ENCODE data around the gene MARCHF11. TPM values are rescaled to one million over a fixed set of nuclear protein-coding genes. Genes with fewer than 3 reads are reported as not detected.
A peak's percentile ranks its signal among the peaks of the same experiment; 100 is the strongest.

The MARCHF11 gene
- total and polyA plus RNA-seq, 4 donors = not detected

DNA sequence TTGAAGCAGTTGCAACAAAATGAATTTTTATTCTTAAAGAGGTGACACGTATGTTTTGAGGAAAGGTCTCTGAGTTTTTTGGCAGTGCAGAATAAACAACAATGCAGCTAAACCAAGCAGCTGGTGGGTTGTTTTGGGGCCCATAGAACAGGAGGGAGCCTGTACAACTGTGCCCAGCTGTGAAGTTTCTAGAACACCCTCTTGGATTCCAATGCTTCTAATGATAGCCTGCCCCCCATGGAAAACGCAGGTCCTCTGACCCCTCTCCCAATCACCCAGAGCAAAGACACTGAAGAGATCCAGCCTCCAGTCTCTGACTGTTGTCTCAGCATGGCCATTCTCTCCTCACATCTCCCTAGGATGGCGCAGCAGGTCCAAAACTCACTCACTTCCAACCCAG, 150.9 kb downstream of the MARCHF11 start:
- no peak overlapping the region for H3K27ac ChIP-seq (ENCODE audit: low read depth in 1 of 2, low read length in 1 of 2)
- no peak for ATAC-seq (ENCODE audit: insufficient read depth, low FRiP score)
- no peaks in the 10 kb centered on the region for H3K9me3 ChIP-seq (ENCODE audit: control insufficient read depth in 4 of 4, insufficient read depth in 3 of 4, low read length in 3 of 4)
- no peak overlapping the region for H3K9ac ChIP-seq (ENCODE audit: insufficient read depth in 1 of 2, low read length in 2 of 2)
- H3K4me1 ChIP-seq (ENCODE audit: control insufficient read depth in 5 of 5, insufficient read depth in 5 of 5, low read length in 5 of 5) = peaks cover 0 to 5% (median 0%) of the 10 kb centered on the region in 5 donors
- no peak overlapping the region for H3K4me3 ChIP-seq
- TF ChIP-seq, protein P1, sequence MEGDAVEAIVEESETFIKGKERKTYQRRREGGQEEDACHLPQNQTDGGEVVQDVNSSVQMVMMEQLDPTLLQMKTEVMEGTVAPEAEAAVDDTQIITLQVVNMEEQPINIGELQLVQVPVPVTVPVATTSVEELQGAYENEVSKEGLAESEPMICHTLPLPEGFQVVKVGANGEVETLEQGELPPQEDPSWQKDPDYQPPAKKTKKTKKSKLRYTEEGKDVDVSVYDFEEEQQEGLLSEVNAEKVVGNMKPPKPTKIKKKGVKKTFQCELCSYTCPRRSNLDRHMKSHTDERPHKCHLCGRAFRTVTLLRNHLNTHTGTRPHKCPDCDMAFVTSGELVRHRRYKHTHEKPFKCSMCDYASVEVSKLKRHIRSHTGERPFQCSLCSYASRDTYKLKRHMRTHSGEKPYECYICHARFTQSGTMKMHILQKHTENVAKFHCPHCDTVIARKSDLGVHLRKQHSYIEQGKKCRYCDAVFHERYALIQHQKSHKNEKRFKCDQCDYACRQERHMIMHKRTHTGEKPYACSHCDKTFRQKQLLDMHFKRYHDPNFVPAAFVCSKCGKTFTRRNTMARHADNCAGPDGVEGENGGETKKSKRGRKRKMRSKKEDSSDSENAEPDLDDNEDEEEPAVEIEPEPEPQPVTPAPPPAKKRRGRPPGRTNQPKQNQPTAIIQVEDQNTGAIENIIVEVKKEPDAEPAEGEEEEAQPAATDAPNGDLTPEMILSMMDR (IDR thresholded peaks at IDR 0.05; ENCODE audit: control extremely low read depth, extremely low read depth) = no peak
- DNase-seq = peak; percentile 87 to 97 (median 96)
- no peaks in the 10 kb centered on the region for H3K36me3 ChIP-seq (ENCODE audit: control insufficient read depth in 4 of 4, insufficient read depth in 4 of 4, low read length in 4 of 4)
- no peaks in the 10 kb centered on the region for H3K27me3 ChIP-seq (ENCODE audit: control insufficient read depth in 3 of 3, insufficient read depth in 3 of 3, low read length in 2 of 3)
- WGBS, 2 donors = 72 to 82% methylated on average over 3 of the region's 3 CpGs

DNA sequence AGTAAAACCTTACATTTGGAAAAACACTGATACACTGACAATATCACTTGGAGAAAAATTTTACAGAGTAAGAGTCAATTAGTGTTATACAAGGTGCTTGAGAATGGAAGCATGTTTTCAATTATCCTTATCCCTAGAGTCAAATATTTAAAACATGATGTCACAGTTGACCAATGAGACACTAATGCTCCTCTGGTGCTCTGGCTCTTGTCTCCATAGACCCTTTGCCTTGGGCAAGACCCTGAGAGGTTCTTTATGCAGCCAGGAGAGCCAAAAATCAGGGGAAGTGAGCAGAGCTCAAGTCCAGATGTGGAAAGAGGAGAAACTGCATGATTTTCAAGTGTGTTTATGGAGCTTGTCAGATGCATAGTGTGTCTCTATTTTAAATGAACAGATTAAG, 153.9 kb downstream of the MARCHF11 start:
- H3K27ac ChIP-seq (ENCODE audit: low read depth in 1 of 2, low read length in 1 of 2) = no peak overlapping the region

DNA sequence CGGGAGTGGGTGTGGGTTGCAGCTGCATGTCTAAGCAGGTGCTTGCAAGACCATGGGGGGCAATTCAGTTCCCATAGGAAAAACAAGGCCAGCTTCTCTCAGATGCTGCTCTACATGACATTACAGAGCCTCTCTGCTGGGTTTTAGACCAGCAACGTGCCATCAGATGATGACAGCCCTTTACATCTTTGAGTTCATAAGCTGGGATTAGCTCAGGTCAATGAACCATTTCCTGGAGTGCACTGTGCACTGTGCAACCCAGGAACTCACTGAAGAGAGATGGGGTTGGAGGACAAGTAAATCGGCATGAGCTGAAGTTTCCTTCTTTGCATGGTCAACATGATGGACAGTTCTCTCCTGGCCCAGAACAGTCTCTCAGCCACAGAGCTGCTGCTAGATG, 160.6 kb downstream of the MARCHF11 start:
- ATAC-seq (ENCODE audit: insufficient read depth, low FRiP score) (no peak), DNase-seq (no peak)
- TF ChIP-seq, protein P1 (IDR thresholded peaks at IDR 0.05; ENCODE audit: control extremely low read depth, extremely low read depth) = no peak
- Histone ChIP-seq H3K36me3 (ENCODE audit: control insufficient read depth in 4 of 4, insufficient read depth in 4 of 4, low read length in 4 of 4) (no peaks in the 10 kb centered on the region), H3K4me3 (no peak overlapping the region), H3K9me3 (ENCODE audit: control insufficient read depth in 4 of 4, insufficient read depth in 3 of 4, low read length in 3 of 4) (peaks cover 0 to 7% (median 1%) of the 10 kb centered on the region in 4 donors), H3K4me1 (ENCODE audit: control insufficient read depth in 5 of 5, insufficient read depth in 5 of 5, low read length in 5 of 5) (no peaks in the 10 kb centered on the region), H3K9ac (ENCODE audit: insufficient read depth in 1 of 2, low read length in 2 of 2) (no peak overlapping the region), H3K27me3 (ENCODE audit: control insufficient read depth in 3 of 3, insufficient read depth in 3 of 3, low read length in 2 of 3) (no peaks in the 10 kb centered on the region), H3K27ac (ENCODE audit: low read depth in 1 of 2, low read length in 1 of 2) (no peak overlapping the region)
- WGBS, 2 donors = 75 to 86% methylated on average over 3 of the region's 3 CpGs

More for the DNA sequence above, 153.9 kb downstream of the MARCHF11 start:
- Histone ChIP-seq H3K9ac (ENCODE audit: insufficient read depth in 1 of 2, low read length in 2 of 2) (no peak overlapping the region), H3K36me3 (ENCODE audit: control insufficient read depth in 4 of 4, insufficient read depth in 4 of 4, low read length in 4 of 4) (no peaks in the 10 kb centered on the region), H3K4me1 (ENCODE audit: control insufficient read depth in 5 of 5, insufficient read depth in 5 of 5, low read length in 5 of 5) (peaks cover 0 to 5% (median 0%) of the 10 kb centered on the region in 5 donors), H3K27me3 (ENCODE audit: control insufficient read depth in 3 of 3, insufficient read depth in 3 of 3, low read length in 2 of 3) (no peaks in the 10 kb centered on the region), H3K9me3 (ENCODE audit: control insufficient read depth in 4 of 4, insufficient read depth in 3 of 4, low read length in 3 of 4) (no peaks in the 10 kb centered on the region), H3K4me3 (no peak overlapping the region)
- TF ChIP-seq, protein P1 (IDR thresholded peaks at IDR 0.05; ENCODE audit: control extremely low read depth, extremely low read depth) = no peak
- no peak for DNase-seq
- no peak for ATAC-seq (ENCODE audit: insufficient read depth, low FRiP score)

DNA sequence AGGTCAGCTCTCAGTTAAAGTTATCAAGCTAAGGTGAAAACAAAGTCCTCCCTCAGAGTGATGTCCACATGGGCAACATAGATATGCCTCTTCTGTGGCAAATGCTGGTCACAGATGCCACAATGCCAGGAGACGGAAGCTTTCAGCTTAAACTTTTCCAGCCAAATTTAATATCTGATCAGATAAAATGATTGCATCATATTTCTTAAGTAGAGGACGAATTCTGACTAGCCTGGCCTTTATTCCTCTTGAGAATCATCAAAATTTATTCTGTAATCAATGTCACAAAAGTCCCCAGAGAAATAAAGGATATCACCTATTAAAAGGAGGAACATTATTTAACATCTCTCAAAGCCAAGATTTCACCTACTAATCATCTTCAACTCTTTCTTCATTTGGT, 161.9 kb downstream of the MARCHF11 start:
- Histone ChIP-seq H3K4me1 (ENCODE audit: control insufficient read depth in 5 of 5, insufficient read depth in 5 of 5, low read length in 5 of 5) (no peaks in the 10 kb centered on the region), H3K27me3 (ENCODE audit: control insufficient read depth in 3 of 3, insufficient read depth in 3 of 3, low read length in 2 of 3) (no peaks in the 10 kb centered on the region), H3K4me3 (no peak overlapping the region), H3K9ac (ENCODE audit: insufficient read depth in 1 of 2, low read length in 2 of 2) (no peak overlapping the region), H3K27ac (ENCODE audit: low read depth in 1 of 2, low read length in 1 of 2) (no peak overlapping the region), H3K36me3 (ENCODE audit: control insufficient read depth in 4 of 4, insufficient read depth in 4 of 4, low read length in 4 of 4) (no peaks in the 10 kb centered on the region), H3K9me3 (ENCODE audit: control insufficient read depth in 4 of 4, insufficient read depth in 3 of 4, low read length in 3 of 4) (peaks cover 0 to 8% (median 1%) of the 10 kb centered on the region in 4 donors)
- DNase-seq = no peak
- 73 to 75% methylated on average over 2 of the region's 2 CpGs for WGBS, 2 donors
- TF ChIP-seq, protein P1 (IDR thresholded peaks at IDR 0.05; ENCODE audit: control extremely low read depth, extremely low read depth) = no peak
- ATAC-seq (ENCODE audit: insufficient read depth, low FRiP score) = no peak
